Measurements from ENCODE around the gene CD99L2.

CD99L2 gene

GRCh38 chrX:150831863-150832262, 66.6 kb downstream of the CD99L2 start:
- TF ChIP-seq REST (IDR thresholded peaks at IDR 0.05; ENCODE audit: insufficient read depth in 1 of 2, low read depth in 2 of 2, low read length in 2 of 2) (no peak), FOXP2 (optimal IDR thresholded peaks at IDR 0.05; ENCODE audit: borderline replicate concordance, extremely low read depth, extremely low read length, insufficient read depth) (no peak), TAF1 (IDR thresholded peaks at IDR 0.05; ENCODE audit: borderline replicate concordance, insufficient read depth, low read length) (no peak), POLR2AphosphoS5 (IDR thresholded peaks at IDR 0.05; ENCODE audit: low read depth, low read length) (no peak), SIN3A (IDR thresholded peaks at IDR 0.05; ENCODE audit: borderline replicate concordance, insufficient read depth, low read length) (no peak)

GRCh38 chrX:150828785-150829184, 69.7 kb downstream of the CD99L2 start:
- TF ChIP-seq TAF1 (IDR thresholded peaks at IDR 0.05; ENCODE audit: borderline replicate concordance, insufficient read depth, low read length) = no peak
- no peak for TF ChIP-seq SIN3A (IDR thresholded peaks at IDR 0.05; ENCODE audit: borderline replicate concordance, insufficient read depth, low read length)
- no peak for TF ChIP-seq FOXP2 (optimal IDR thresholded peaks at IDR 0.05; ENCODE audit: borderline replicate concordance, extremely low read depth, extremely low read length, insufficient read depth)
- no peak for TF ChIP-seq REST (IDR thresholded peaks at IDR 0.05; ENCODE audit: insufficient read depth in 1 of 2, low read depth in 2 of 2, low read length in 2 of 2)
- TF ChIP-seq POLR2AphosphoS5 (IDR thresholded peaks at IDR 0.05; ENCODE audit: low read depth, low read length) = no peak

DNA sequence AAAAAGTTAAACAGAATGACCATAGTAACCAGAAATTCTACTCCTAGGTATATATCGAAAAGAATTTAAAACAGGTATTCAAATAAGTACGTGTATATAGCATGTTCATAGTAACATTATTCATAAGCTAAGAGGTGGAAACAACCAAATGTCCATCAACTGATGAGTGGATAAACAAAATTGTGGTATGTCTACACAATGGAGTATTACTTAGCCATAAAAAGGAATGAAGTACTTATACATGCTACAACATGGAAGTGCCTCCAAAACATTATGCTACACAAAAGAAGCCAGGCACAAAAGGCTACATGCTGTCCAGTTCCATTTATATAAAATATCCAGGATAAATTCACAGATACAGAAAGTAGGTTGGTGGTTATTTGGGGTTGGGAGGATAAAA, 76.5 kb downstream of the CD99L2 start:
- TF ChIP-seq SIN3A (IDR thresholded peaks at IDR 0.05; ENCODE audit: borderline replicate concordance, insufficient read depth, low read length) = no peak
- no peak for TF ChIP-seq FOXP2 (optimal IDR thresholded peaks at IDR 0.05; ENCODE audit: borderline replicate concordance, extremely low read depth, extremely low read length, insufficient read depth)
- no peak for TF ChIP-seq TAF1 (IDR thresholded peaks at IDR 0.05; ENCODE audit: borderline replicate concordance, insufficient read depth, low read length)
- no peak for TF ChIP-seq POLR2AphosphoS5 (IDR thresholded peaks at IDR 0.05; ENCODE audit: low read depth, low read length)
- TF ChIP-seq REST (IDR thresholded peaks at IDR 0.05; ENCODE audit: insufficient read depth in 1 of 2, low read depth in 2 of 2, low read length in 2 of 2) = no peak

GRCh38 chrX:150813922-150814321, 84.5 kb downstream of the CD99L2 start:
- TF ChIP-seq SIN3A (IDR thresholded peaks at IDR 0.05; ENCODE audit: borderline replicate concordance, insufficient read depth, low read length) (no peak), FOXP2 (optimal IDR thresholded peaks at IDR 0.05; ENCODE audit: borderline replicate concordance, extremely low read depth, extremely low read length, insufficient read depth) (no peak), REST (IDR thresholded peaks at IDR 0.05; ENCODE audit: insufficient read depth in 1 of 2, low read depth in 2 of 2, low read length in 2 of 2) (no peak), TAF1 (IDR thresholded peaks at IDR 0.05; ENCODE audit: borderline replicate concordance, insufficient read depth, low read length) (no peak), POLR2AphosphoS5 (IDR thresholded peaks at IDR 0.05; ENCODE audit: low read depth, low read length) (no peak)

GRCh38 chrX:150806827-150807226, 91.6 kb downstream of the CD99L2 start:
- TF ChIP-seq REST (IDR thresholded peaks at IDR 0.05; ENCODE audit: insufficient read depth in 1 of 2, low read depth in 2 of 2, low read length in 2 of 2) (no peak), POLR2AphosphoS5 (IDR thresholded peaks at IDR 0.05; ENCODE audit: low read depth, low read length) (no peak), TAF1 (IDR thresholded peaks at IDR 0.05; ENCODE audit: borderline replicate concordance, insufficient read depth, low read length) (no peak), SIN3A (IDR thresholded peaks at IDR 0.05; ENCODE audit: borderline replicate concordance, insufficient read depth, low read length) (no peak), FOXP2 (optimal IDR thresholded peaks at IDR 0.05; ENCODE audit: borderline replicate concordance, extremely low read depth, extremely low read length, insufficient read depth) (no peak)
